A673 (cell line): ENCODE data around the gene NUDT21.

Experiments
- CTCF ChIP-seq: fragments of 300-800, 200-600 bp; sonication (generic); conservative IDR thresholded peaks from 2 replicates; pipeline ENCODE4 v1.5.1; 2017; ENCODE audit warnings: low read depth, mild to moderate bottlenecking, antibody characterized with exemption, low read length, moderate library complexity, mixed read lengths
- EZH2 ChIP-seq: fragments of 200-600 bp; sonication (generic); IDR thresholded peaks from 2 replicates; pipeline ENCODE4 v1.6.1; 2017; ENCODE audit warnings: borderline replicate concordance, low read depth, mild to moderate bottlenecking, mixed read lengths, antibody characterized with exemption, low read length; ENCODE audit not compliant: poor library complexity, severe bottlenecking

- TF ChIP-seq CTCF: no peak
- TF ChIP-seq EZH2: no peak
These were observed 19.5 kb upstream of the NUDT21 start for GRCh38 chr16:56470666-56471065.
